PC-9 (cell line): ENCODE data around the gene PLEKHG4B.

ENCODE experiments used
- EZH2 ChIP-seq: fragments of 200-600 bp; sonication (generic); IDR thresholded peaks from 2 replicates; pipeline ENCODE4 v1.8.0; 2017; ENCODE audit warnings: antibody characterized with exemption, low read depth
- TF ChIP-seq, protein P1 (sequence below): fragments of 200-600 bp; sonication (generic); conservative IDR thresholded peaks from 2 replicates; pipeline ENCODE4 v1.6.1; 2017; ENCODE audit warnings: mixed run types, antibody characterized with exemption, mild to moderate bottlenecking, moderate library complexity

DNA sequence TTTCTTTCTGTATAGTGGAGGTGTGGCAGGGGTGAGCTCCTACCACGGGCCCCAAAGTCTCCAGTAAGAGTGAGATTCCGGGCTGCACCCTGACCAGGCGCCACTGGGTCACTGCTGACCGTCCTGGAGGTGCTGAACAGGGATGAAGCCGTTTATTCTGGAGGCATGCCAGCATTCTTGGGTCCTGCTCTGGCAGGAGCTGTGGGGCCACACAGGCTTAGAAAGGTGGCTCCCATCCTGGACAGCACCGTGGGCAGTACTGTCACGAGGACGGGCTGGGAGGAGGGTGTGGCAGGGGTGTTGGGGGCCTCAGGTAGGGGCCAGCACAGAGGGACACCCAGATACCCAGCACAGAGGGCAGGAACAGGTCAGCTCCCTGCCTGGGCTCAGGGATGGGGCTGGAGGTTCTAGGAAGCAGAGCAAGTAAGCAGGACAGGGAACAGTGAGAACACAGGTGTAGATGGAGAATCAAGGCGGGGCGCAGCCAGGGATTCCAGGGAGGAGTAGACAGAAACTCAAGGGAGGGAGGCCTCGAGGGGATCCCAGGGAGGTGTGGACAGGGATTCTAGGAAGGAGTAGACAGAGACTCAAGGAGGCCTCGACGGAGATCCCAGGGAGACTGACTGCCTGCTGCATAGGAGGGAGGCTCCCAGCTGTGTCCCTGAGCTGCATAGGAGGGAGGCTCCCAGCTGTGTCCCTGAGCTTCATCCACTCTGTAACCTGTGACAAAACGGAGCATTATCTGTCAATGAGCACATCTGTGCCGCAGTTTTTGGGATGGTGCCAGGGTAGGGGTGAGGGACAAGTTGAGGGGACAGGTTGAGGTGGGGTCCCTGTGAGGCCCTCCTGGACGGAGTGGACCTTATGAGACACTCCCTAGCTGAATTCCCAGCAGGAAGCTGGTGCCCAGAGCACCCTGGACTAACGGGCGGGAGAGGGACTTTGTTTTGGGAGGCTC lies 1.1 kb upstream of the PLEKHG4B start:
- TF ChIP-seq, protein P1, sequence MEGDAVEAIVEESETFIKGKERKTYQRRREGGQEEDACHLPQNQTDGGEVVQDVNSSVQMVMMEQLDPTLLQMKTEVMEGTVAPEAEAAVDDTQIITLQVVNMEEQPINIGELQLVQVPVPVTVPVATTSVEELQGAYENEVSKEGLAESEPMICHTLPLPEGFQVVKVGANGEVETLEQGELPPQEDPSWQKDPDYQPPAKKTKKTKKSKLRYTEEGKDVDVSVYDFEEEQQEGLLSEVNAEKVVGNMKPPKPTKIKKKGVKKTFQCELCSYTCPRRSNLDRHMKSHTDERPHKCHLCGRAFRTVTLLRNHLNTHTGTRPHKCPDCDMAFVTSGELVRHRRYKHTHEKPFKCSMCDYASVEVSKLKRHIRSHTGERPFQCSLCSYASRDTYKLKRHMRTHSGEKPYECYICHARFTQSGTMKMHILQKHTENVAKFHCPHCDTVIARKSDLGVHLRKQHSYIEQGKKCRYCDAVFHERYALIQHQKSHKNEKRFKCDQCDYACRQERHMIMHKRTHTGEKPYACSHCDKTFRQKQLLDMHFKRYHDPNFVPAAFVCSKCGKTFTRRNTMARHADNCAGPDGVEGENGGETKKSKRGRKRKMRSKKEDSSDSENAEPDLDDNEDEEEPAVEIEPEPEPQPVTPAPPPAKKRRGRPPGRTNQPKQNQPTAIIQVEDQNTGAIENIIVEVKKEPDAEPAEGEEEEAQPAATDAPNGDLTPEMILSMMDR: no peak
- no peak for TF ChIP-seq EZH2
